Uterus (tissue), 4 donors: ENCODE results near the gene HES2. TPM values are rescaled to one million over a fixed set of nuclear protein-coding genes. Genes with fewer than 3 reads are reported as not detected.
"Not testable (repeated sequence)": the region's sequence is repeated elsewhere in the genome, so short reads cannot be mapped to it uniquely, and the experiment has no call there.

Experiments
- DNase-seq, 2 donors: peaks; one replicate each; pipeline ENCODE4 v3.0.0-alpha.2; 2019 to 2020
- H3K27ac ChIP-seq, 2 donors: fragments of 200-600 bp; sonication (generic); 1 replicate in 1 of 2; 2 replicates in 1 of 2; pipeline ENCODE4 v1.5.1; 2016 to 2018
- H3K27me3 ChIP-seq, 2 donors: fragments of 200-600 bp; sonication (generic); one replicate each; pipeline ENCODE4 v1.5.1; 2018 to 2019; ENCODE audit warnings: control low read depth in 1 of 2
- H3K36me3 ChIP-seq, 2 donors: fragments of 200-600 bp; sonication (generic); one replicate each; pipeline ENCODE4 v1.5.1; 2019; ENCODE audit warnings: control low read depth in 1 of 2
- H3K4me1 ChIP-seq, 2 donors: fragments of 200-600 bp; sonication (generic); one replicate each; pipeline ENCODE4 v1.5.1; 2018 to 2019; ENCODE audit warnings: control low read depth in 1 of 2
- H3K4me3 ChIP-seq, 2 donors: fragments of 200-600 bp; sonication (generic); 1 replicate in 1 of 2; 2 replicates in 1 of 2; pipeline ENCODE4 v1.5.1; 2018 to 2019; ENCODE audit warnings: mild to moderate bottlenecking in 1 of 2
- H3K9me3 ChIP-seq, 2 donors: fragments of 200-600 bp; sonication (generic); one replicate each; pipeline ENCODE4 v1.5.1; 2019; ENCODE audit warnings: control low read depth in 1 of 2
- POLR2A ChIP-seq, 2 donors: fragments of 450-650 bp; IDR thresholded peaks; one replicate each; pipeline ENCODE4 v1.6.1; 2016; ENCODE audit warnings: antibody characterized with exemption in 2 of 2, mild to moderate bottlenecking in 1 of 2, moderate library complexity in 1 of 2
- intact Hi-C: fragments of 100-400 bp; cut with DNase I; formaldehyde crosslinking; loops from one replicate; pipeline ENCODE4 v1.15.1; 2023; ENCODE audit warnings: low total_unique reads
- total RNA-seq, 4 donors: library from RNA; depleted of rRNA in 3 of 4; stranded (reverse); fragments of >200 nt in 3 of 4; gene quantifications; one replicate each; pipeline versions ENCODE4 v1.1.0 to v1.2.4, GENCODE V29; 2014 to 2023
- TF ChIP-seq, protein P1 (sequence below), 4 experiments: fragments of 200-600 bp in 2 of 4; fragments of 450-650 bp in 2 of 4; sonication (generic) in 2 of 4; IDR thresholded peaks; one replicate each; pipeline ENCODE4 v1.5.1; 2016 to 2019; ENCODE audit warnings: antibody characterized with exemption in 4 of 4, mild to moderate bottlenecking in 2 of 4, moderate library complexity in 1 of 4
- donor health status: DM: yes; HTN: yes; CAD: no.

The HES2 gene
- total RNA-seq, 4 donors from 2014 or later, result 0.21 TPM; not detected in 3

DNA sequence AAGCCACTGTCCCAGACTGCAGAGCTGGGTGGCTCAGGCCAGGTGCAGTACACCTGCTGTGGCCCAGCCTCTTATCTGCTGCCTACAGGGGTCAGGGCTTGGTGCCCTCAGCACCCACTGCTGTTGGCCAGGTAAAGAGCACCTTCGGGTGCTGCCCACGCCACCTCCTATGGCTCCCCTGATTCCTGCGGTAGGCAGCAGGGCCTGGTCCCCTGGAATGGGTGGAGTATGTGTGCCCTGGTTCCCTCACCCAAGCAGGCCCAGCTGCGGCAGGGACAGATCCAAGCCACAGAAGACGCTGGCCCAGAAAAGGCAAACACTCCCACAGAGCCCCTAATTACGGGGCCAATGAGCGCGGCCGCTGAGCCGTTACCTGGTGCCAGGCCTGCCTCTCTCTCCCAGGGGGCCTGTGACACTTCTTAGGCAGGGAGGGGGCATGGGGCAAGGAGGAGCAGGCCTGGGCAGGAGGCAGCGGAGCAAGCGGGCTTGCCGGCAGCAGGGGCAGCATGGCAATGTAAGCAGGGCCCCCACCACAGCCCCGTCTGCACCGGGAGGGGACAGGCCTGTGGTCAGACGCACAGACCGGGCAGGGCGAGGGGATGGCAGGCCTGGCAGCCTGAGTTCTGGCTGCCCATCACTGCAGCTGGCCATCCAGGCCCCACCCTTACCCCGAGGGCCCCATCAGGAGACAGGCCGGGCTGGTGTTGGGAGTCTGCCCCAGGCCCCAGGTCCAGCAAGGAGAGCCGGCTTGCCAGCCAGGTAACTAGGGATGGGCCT, 23.8 kb upstream of the HES2 start:
- DNase-seq, result no peak
- H3K27ac ChIP-seq, result no peak overlapping the region
- no peaks in the 10 kb centered on the region for H3K36me3 ChIP-seq
- peaks cover 0 to 20% of the 10 kb centered on the region in 2 donors for H3K27me3 ChIP-seq
- H3K9me3 ChIP-seq, result no peaks in the 10 kb centered on the region
- TF ChIP-seq POLR2A (IDR thresholded peaks at IDR 0.05), result no peak
- TF ChIP-seq, protein P1, sequence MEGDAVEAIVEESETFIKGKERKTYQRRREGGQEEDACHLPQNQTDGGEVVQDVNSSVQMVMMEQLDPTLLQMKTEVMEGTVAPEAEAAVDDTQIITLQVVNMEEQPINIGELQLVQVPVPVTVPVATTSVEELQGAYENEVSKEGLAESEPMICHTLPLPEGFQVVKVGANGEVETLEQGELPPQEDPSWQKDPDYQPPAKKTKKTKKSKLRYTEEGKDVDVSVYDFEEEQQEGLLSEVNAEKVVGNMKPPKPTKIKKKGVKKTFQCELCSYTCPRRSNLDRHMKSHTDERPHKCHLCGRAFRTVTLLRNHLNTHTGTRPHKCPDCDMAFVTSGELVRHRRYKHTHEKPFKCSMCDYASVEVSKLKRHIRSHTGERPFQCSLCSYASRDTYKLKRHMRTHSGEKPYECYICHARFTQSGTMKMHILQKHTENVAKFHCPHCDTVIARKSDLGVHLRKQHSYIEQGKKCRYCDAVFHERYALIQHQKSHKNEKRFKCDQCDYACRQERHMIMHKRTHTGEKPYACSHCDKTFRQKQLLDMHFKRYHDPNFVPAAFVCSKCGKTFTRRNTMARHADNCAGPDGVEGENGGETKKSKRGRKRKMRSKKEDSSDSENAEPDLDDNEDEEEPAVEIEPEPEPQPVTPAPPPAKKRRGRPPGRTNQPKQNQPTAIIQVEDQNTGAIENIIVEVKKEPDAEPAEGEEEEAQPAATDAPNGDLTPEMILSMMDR (IDR thresholded peaks at IDR 0.05), result no peak
- intact Hi-C loops, result no loop called here
- H3K4me1 ChIP-seq, result peaks cover 0 to 9% of the 10 kb centered on the region in 2 donors
- H3K4me3 ChIP-seq, result no peak overlapping the region

DNA sequence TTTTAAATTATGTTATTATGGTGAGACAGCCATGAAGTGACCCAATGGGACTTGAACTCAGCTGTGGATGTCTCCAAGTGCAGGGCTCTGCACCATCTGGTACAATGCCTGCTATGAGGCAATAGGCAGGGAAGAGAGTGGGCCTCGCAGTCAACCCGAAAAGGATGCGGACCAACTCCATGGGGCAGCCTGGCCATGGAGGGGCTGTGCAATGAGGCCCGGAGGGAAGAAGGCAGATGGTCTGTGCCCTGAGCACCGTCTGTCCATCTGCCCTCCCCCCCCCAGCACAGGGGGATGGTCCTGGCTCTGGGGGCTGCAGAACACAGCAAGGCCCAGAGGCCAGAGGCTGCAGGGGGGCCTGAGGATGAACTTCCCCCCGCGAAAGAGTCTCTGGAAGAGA, 21.9 kb upstream of the HES2 start:
- Histone ChIP-seq H3K36me3 (no peaks in the 10 kb centered on the region), H3K4me1 (no peaks in the 10 kb centered on the region), H3K27ac (no peak overlapping the region), H3K9me3 (no peaks in the 10 kb centered on the region), H3K27me3 (peaks cover 0 to 16% of the 10 kb centered on the region in 2 donors), H3K4me3 (no peak overlapping the region)
- no peak for DNase-seq
- intact Hi-C loops, result no loop called here
- TF ChIP-seq POLR2A (IDR thresholded peaks at IDR 0.05), result no peak
- TF ChIP-seq, protein P1 (IDR thresholded peaks at IDR 0.05), result no peak

DNA sequence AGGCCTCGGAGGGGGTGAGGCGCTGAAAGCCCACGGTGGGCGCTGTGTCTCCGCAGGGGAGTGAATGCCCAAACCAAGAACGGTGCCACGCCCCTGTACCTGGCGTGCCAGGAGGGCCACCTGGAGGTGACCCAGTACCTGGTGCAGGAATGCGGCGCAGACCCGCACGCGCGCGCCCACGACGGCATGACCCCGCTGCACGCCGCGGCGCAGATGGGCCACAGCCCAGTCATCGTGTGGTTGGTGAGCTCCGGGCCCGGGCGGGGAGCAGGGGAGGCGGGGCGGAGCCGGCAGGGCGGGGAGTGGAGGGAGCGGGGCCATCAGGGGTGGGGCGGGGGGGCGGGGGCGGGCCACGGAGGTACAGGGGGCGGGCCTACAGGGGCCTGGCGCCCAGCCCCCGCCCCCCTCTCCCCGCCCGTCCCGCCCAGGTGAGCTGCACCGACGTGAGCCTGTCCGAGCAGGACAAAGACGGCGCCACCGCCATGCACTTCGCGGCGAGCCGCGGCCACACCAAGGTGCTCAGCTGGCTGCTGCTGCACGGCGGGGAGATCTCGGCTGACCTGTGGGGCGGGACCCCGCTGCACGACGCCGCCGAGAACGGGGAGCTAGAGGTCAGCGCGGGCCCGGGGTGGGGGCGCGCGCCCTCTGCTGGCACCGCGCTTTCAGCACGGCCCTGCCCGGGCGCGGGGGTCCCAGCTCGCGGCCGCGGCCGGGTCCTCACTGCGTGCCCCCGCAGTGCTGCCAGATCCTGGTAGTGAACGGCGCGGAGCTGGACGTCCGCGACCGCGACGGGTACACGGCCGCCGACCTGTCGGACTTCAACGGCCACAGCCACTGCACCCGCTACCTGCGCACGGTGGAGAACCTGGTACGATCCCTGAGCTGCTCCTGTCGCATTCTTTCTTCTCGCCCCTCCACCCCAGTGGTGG, 20.7 kb upstream of the HES2 start:
- Histone ChIP-seq H3K4me1 (no peaks in the 10 kb centered on the region), H3K9me3 (no peaks in the 10 kb centered on the region), H3K27ac (no peak overlapping the region), H3K4me3 (no peak overlapping the region), H3K36me3 (no peaks in the 10 kb centered on the region), H3K27me3 (peaks cover 0 to 14% of the 10 kb centered on the region in 2 donors)
- no peak for DNase-seq
- TF ChIP-seq, protein P1 (IDR thresholded peaks at IDR 0.05), result peak in 1 of 4 experiments; percentile 28
- no peak for TF ChIP-seq POLR2A (IDR thresholded peaks at IDR 0.05)
- intact Hi-C loops, result no loop called here

DNA sequence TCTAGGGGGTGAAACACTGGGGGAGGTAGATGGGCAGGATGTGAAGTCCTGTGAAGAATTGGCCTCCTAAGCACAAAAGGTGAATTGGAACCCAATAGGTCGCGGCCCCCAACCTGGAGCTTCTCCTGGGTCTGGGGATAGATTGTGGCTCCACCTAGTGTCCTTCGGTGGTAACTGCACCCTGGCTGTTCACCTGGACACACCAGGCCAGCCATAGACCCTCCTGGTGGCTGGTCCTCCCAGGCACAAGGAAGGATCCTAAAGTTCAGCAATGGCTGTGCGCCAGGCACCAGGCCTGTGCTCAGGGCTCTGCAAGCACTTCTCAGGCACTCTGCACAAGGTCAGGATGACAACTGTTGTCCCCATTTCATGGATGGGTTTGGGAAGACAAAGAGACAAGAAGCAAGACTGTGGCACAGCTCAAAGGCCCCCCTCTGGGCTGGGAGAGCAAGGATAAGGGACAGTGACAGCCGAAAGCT, 18.4 kb upstream of the HES2 start:
- Histone ChIP-seq H3K4me1 (no peaks in the 10 kb centered on the region), H3K36me3 (no peaks in the 10 kb centered on the region), H3K27me3 (peaks cover 0 to 14% of the 10 kb centered on the region in 2 donors), H3K9me3 (no peaks in the 10 kb centered on the region), H3K27ac (no peak overlapping the region), H3K4me3 (no peak overlapping the region)
- no peak for TF ChIP-seq POLR2A (IDR thresholded peaks at IDR 0.05)
- TF ChIP-seq, protein P1 (IDR thresholded peaks at IDR 0.05), result peak; percentile 75 to 90 (median 83)
- intact Hi-C loops, result loop anchor here (5.0 kb wide), 1 partner anchor 191 kb away; no protein-coding TSS in a partner anchor
- DNase-seq, result peak; percentile 54 to 57

DNA sequence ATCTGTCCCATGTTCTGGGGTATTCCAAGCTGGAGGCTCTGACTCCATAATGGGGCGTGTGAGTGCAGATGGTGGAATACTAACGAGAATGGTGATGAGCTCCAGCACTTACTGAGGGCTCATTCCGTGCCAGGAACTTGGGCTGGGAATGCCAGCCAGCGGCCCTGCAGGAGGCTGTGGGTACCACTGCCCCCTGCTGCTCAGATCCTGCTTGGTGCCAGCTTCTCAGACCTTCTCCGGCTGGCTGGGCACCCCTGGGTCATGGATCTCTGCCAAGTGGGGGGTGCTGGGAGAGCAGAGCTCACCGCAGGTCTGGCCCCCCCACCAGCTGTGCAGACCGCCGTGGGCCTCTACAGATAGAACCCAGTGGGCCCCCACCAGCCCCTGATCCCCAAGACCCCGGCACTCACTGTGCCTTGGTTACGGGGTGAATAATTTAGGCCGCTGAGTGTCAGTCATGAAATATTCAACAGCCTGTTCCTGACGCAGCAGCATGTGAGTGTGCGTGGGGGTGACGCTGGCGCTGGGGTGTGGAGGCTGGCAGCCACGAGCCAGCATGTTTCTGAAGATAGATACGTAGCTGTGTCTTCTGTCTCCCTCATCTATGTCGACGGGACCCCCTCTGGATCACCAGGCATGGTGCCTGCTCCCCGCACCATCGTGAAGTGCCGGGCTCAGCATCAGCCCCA, 17.4 kb upstream of the HES2 start:
- DNase-seq, H3K4me1 ChIP-seq, H3K27ac ChIP-seq, H3K9me3 ChIP-seq, H3K4me3 ChIP-seq, H3K36me3 ChIP-seq: not testable (repeated sequence)
- H3K27me3 ChIP-seq, result peaks cover 0 to 14% of the 10 kb centered on the region in 2 donors
- intact Hi-C loops, result loop anchor here (5.0 kb wide), 1 partner anchor 190 kb away; no protein-coding TSS in a partner anchor

DNA sequence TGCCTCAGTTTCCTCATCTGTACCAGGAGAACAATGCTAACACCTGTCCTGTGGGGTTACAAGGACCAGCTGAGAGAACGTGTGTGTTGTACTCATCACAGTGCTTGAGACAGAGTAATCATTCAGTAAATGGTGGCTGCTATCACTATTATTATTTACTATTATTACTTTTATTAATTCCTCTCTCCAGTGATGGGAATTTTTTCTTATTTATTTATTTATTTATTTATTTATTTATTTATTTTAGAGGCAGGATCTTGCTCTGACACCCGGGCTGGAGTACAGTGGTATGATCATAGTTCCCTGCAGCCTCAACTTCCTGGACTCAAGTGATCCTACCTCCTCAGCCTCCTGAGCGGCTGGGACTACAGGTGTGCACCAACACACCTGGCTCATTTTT, 16.6 kb upstream of the HES2 start:
- not testable (repeated sequence) for DNase-seq, H3K4me3 ChIP-seq, H3K36me3 ChIP-seq, H3K4me1 ChIP-seq, H3K27ac ChIP-seq, H3K9me3 ChIP-seq
- intact Hi-C loops, result loop anchor here (5.0 kb wide), 1 partner anchor 189 kb away; no protein-coding TSS in a partner anchor
- H3K27me3 ChIP-seq, result peaks cover 0 to 12% of the 10 kb centered on the region in 2 donors
